IMR-90 (cell line): ENCODE results near the gene MAEA. TPM values are rescaled to one million over a fixed set of nuclear protein-coding genes. Genes with fewer than 3 reads are reported as not detected.

Source experiments
- ATAC-seq: fragments of 200-7000 bp; cut with Tn5 transposase; 2 replicates; pipeline ENCODE4 v1.9.1; 2020; ENCODE audit warnings: low read depth, mild to moderate bottlenecking, moderate library complexity
- BruUV-seq: library from RNA; stranded (reverse); fragments of 400-500 nt; replicated peaks from 2 replicates; lab custom pipeline; 2021; lab: Mats Ljungman, UMichigan
- CTCF ChIA-PET: fragments of 300-600 bp; formaldehyde crosslinking; extraction: SDS; loops from one replicate; lab custom pipeline; 2021; ENCODE audit warnings: antibody characterized with exemption; lab: Yijun Ruan, JAX
- POLR2A ChIA-PET: fragments of 300-600 bp; sonication (Branson Sonifier 250); formaldehyde crosslinking; loops from one replicate; lab custom pipeline; 2022; ENCODE audit warnings: antibody characterized with exemption; ENCODE audit not compliant: unreplicated experiment; lab: Charles Lee
- DNase-seq: peaks from one replicate; pipeline ENCODE4 v3.0.0; 2013
- H2AFZ ChIP-seq: replicated peaks from 2 replicates; pipeline ENCODE3; 2013; ENCODE audit warnings: low read length, mild to moderate bottlenecking; ENCODE audit not compliant: poor library complexity
- H2AK5ac ChIP-seq: 2 replicates; pipeline ENCODE4 v1.6.1; 2013; ENCODE audit warnings: low read depth, low read length, inconsistent platforms
- H2AK9ac ChIP-seq: replicated peaks from 2 replicates; pipeline ENCODE3; 2013; ENCODE audit warnings: mild to moderate bottlenecking, low read depth, low read length, moderate library complexity; ENCODE audit not compliant: poor library complexity
- H2BK120ac ChIP-seq: 2 replicates; pipeline ENCODE4 v1.6.1; 2013; ENCODE audit warnings: low read depth, low read length, inconsistent platforms
- H2BK15ac ChIP-seq: 3 replicates; pipeline ENCODE4 v1.6.1; 2013; ENCODE audit warnings: low read depth, low read length, inconsistent platforms
- H2BK20ac ChIP-seq: 2 replicates; pipeline ENCODE4 v1.6.1; 2013; ENCODE audit warnings: low read depth, mild to moderate bottlenecking, inconsistent platforms, low read length, moderate library complexity
- H2BK5ac ChIP-seq: 2 replicates; pipeline ENCODE4 v1.6.1; 2013; ENCODE audit warnings: mild to moderate bottlenecking, low read depth, low read length, inconsistent platforms; ENCODE audit not compliant: poor library complexity, severe bottlenecking
- H3K14ac ChIP-seq: replicated peaks from 2 replicates; pipeline ENCODE4 v1.6.1; 2013; ENCODE audit warnings: low read depth, low read length, inconsistent platforms
- H3K18ac ChIP-seq: 2 replicates; pipeline ENCODE4 v1.6.1; 2013; ENCODE audit warnings: low read depth, low read length, control low read depth
- H3K23ac ChIP-seq: 2 replicates; pipeline ENCODE4 v1.6.1; 2013; ENCODE audit warnings: low read depth, low read length, inconsistent platforms
- H3K27ac ChIP-seq: 2 replicates; pipeline ENCODE4 v1.5.1; 2013; ENCODE audit warnings: mild to moderate bottlenecking, control low read depth, low read length; ENCODE audit not compliant: insufficient read depth
- H3K27me3 ChIP-seq: 2 replicates; pipeline ENCODE4 v1.6.1; 2013; ENCODE audit warnings: low read length; ENCODE audit not compliant: control insufficient read depth, insufficient read depth
- H3K36me3 ChIP-seq: 2 replicates; pipeline ENCODE4 v1.6.1; 2013; ENCODE audit warnings: low read length, mixed read lengths; ENCODE audit not compliant: control insufficient read depth, insufficient read depth
- H3K4ac ChIP-seq: 2 replicates; pipeline ENCODE4 v1.6.1; 2013; ENCODE audit warnings: low read depth, low read length, inconsistent platforms
- H3K4me1 ChIP-seq: 2 replicates; pipeline ENCODE4 v1.6.1; 2013; ENCODE audit warnings: low read length, mixed read lengths; ENCODE audit not compliant: control insufficient read depth, insufficient read depth
- H3K4me2 ChIP-seq: 2 replicates; pipeline ENCODE4 v1.6.1; 2013; ENCODE audit warnings: low read depth, mild to moderate bottlenecking, control low read depth, low read length, moderate library complexity
- H3K4me3 ChIP-seq: 2 replicates; pipeline ENCODE4 v1.5.1; 2013; ENCODE audit warnings: low read depth, mild to moderate bottlenecking, control low read depth, low read length, moderate library complexity; ENCODE audit not compliant: insufficient read depth
- H3K56ac ChIP-seq: 2 replicates; pipeline ENCODE4 v1.6.1; 2013; ENCODE audit warnings: low read length, inconsistent platforms; ENCODE audit not compliant: insufficient read depth; ENCODE audit errors: extremely low read depth
- H3K79me1 ChIP-seq, 2 experiments: 2 replicates each; pipeline ENCODE4 v1.6.1; 2013; ENCODE audit warnings: low read length in 2 of 2, inconsistent platforms in 1 of 2, low read depth in 1 of 2
- H3K9ac ChIP-seq: 2 replicates; pipeline ENCODE4 v1.6.1; 2013; ENCODE audit warnings: low read depth, low read length, control low read depth
- H3K9me1 ChIP-seq: 2 replicates; pipeline ENCODE4 v1.6.1; 2013; ENCODE audit warnings: low read length, inconsistent platforms; ENCODE audit not compliant: insufficient read depth
- H3K9me3 ChIP-seq: 2 replicates; pipeline ENCODE4 v1.6.1; 2013; ENCODE audit warnings: low read length; ENCODE audit not compliant: control insufficient read depth, insufficient read depth
- H4K20me1 ChIP-seq: 2 replicates; pipeline ENCODE4 v1.6.1; 2013; ENCODE audit warnings: low read length, inconsistent platforms; ENCODE audit not compliant: insufficient read depth
- H4K5ac ChIP-seq: 2 replicates; pipeline ENCODE4 v1.6.1; 2013; ENCODE audit warnings: mild to moderate bottlenecking, low read depth, low read length, control low read depth
- H4K8ac ChIP-seq, 2 experiments: 2 replicates each; pipeline ENCODE4 v1.6.1; 2013; ENCODE audit warnings: low read depth in 2 of 2, low read length in 2 of 2, control low read depth in 1 of 2, inconsistent platforms in 1 of 2
- H4K91ac ChIP-seq: 2 replicates; pipeline ENCODE4 v1.6.1; 2013; ENCODE audit warnings: low read depth, low read length, inconsistent platforms; ENCODE audit not compliant: insufficient read depth
- BHLHE40 ChIP-seq: fragments of 150-350 bp; IDR thresholded peaks from 2 replicates; pipeline ENCODE4 v1.6.1; 2016; ENCODE audit warnings: mild to moderate bottlenecking, low read depth, low read length
- CEBPB ChIP-seq: IDR thresholded peaks from 2 replicates; pipeline ENCODE4 v1.6.1; 2012; ENCODE audit warnings: low read depth, low read length, improper control_type of control experiment
- CHD1 ChIP-seq: IDR thresholded peaks from 2 replicates; pipeline ENCODE4 v1.6.1; 2012; ENCODE audit warnings: low read depth, low read length, improper control_type of control experiment
- CTCF ChIP-seq: conservative IDR thresholded peaks from 2 replicates; pipeline ENCODE4 v1.5.1; 2012; ENCODE audit warnings: mild to moderate bottlenecking, low read depth, low read length, improper control_type of control experiment
- ELK1 ChIP-seq: fragments of 150-350 bp; IDR thresholded peaks from 2 replicates; pipeline ENCODE4 v1.6.1; 2016; ENCODE audit warnings: low read depth, mild to moderate bottlenecking, low read length, moderate library complexity, borderline replicate concordance
- FOS ChIP-seq: fragments of 150-350 bp; IDR thresholded peaks from 2 replicates; pipeline ENCODE4 v1.6.1; 2016; ENCODE audit warnings: low read depth, low read length
- MAFK ChIP-seq: IDR thresholded peaks from 2 replicates; pipeline ENCODE4 v1.6.1; 2012; ENCODE audit warnings: low read depth, low read length, improper control_type of control experiment
- MAZ ChIP-seq: IDR thresholded peaks from 2 replicates; pipeline ENCODE4 v1.6.1; 2012; ENCODE audit warnings: low read depth, mild to moderate bottlenecking, low read length, improper control_type of control experiment, moderate library complexity, borderline replicate concordance
- MXI1 ChIP-seq: IDR thresholded peaks from 2 replicates; pipeline ENCODE4 v1.6.1; 2012; ENCODE audit warnings: low read depth, mild to moderate bottlenecking, low read length, moderate library complexity, borderline replicate concordance
- NFE2L2 ChIP-seq: fragments of 150-350 bp; IDR thresholded peaks from 2 replicates; pipeline ENCODE4 v1.6.1; 2016; ENCODE audit warnings: low read depth, mild to moderate bottlenecking, low read length
- POLR2A ChIP-seq: IDR thresholded peaks from 2 replicates; pipeline ENCODE4 v1.6.1; 2012; ENCODE audit warnings: mild to moderate bottlenecking, low read depth, low read length
- RAD21 ChIP-seq: IDR thresholded peaks from 2 replicates; pipeline ENCODE4 v1.6.1; 2012; ENCODE audit warnings: low read length, improper control_type of control experiment
- RCOR1 ChIP-seq: IDR thresholded peaks from 2 replicates; pipeline ENCODE4 v1.6.1; 2012; ENCODE audit warnings: mild to moderate bottlenecking, low read length, improper control_type of control experiment; ENCODE audit not compliant: insufficient replicate concordance
- RFX5 ChIP-seq: IDR thresholded peaks from 2 replicates; pipeline ENCODE4 v1.8.0; 2012; ENCODE audit warnings: low read depth, mild to moderate bottlenecking, low read length, moderate library complexity
- SMC3 ChIP-seq: fragments of 150-350 bp; IDR thresholded peaks from 2 replicates; pipeline ENCODE4 v1.6.1; 2016; ENCODE audit warnings: low read depth, mild to moderate bottlenecking, antibody characterized with exemption, low read length, moderate library complexity
- USF2 ChIP-seq: fragments of 150-350 bp; IDR thresholded peaks from 2 replicates; pipeline ENCODE4 v1.6.1; 2017; ENCODE audit warnings: mild to moderate bottlenecking, antibody characterized with exemption, low read length, low read depth
- WGBS, 2 experiments: methylation state at CpG; one replicate each; pipeline versions ENCODE4 v1.1.5 to v1.1.7; 2013; ENCODE audit warnings: missing lambda C conversion rate in 2 of 2; ENCODE audit not compliant: insufficient read length in 1 of 2; ENCODE audit errors: extremely low coverage in 2 of 2; 5-methylcytosine and 5-hydroxymethylcytosine counted together
- dilution Hi-C: fragments of 300-500 bp; cut with HindIII; formaldehyde crosslinking; loops from one replicate; pipeline ENCODE4 v1.14.3; 2018; ENCODE audit warnings: low sequenced_read_pairs; ENCODE audit not compliant: unreplicated experiment
- in situ Hi-C: fragments of 300-500 bp; cut with MboI; formaldehyde crosslinking; loops from 3 replicates; pipeline ENCODE4 v1.14.3; 2019; ENCODE audit warnings: low sequenced_read_pairs, inconsistent platforms, mixed read lengths
- intact Hi-C: fragments of 100-400 bp; cut with micrococcal nuclease; formaldehyde crosslinking; loops from 2 replicates; pipeline ENCODE4 v1.10.0; 2022
- polyA plus RNA-seq, 3 experiments: library from polyadenylated mRNA; depleted of rRNA; stranded (reverse); fragments of >200 nt; gene quantifications; 2 replicates each; pipeline ENCODE4 v1.2.3, GENCODE V29; 2012; ENCODE audit warnings: low replicate concordance in 1 of 3
- total RNA-seq: library from RNA; depleted of rRNA; stranded (reverse); fragments of >200 nt; gene quantifications from 2 replicates; pipeline ENCODE4 v1.2.3, GENCODE V29; 2012

Gene MAEA
- total and polyA plus RNA-seq, 2 of the 4 experiments (the other 2 are of a cell fraction), result 61.5 to 108 TPM

- H2AFZ ChIP-seq, result no peak overlapping the region
- no peak for DNase-seq
- no peaks in the 10 kb centered on the region for H3K9me3 ChIP-seq
- peaks cover 62% of the 10 kb centered on the region for H4K20me1 ChIP-seq
- H2BK20ac ChIP-seq, result no peak overlapping the region
- H3K4me2 ChIP-seq, result no peak overlapping the region
- no TSS peak for BruUV-seq
- no peaks in the 10 kb centered on the region for H3K27me3 ChIP-seq
- dilution Hi-C loops (no loop called here), in situ Hi-C loops (no loop called here), intact Hi-C loops (no loop called here)
- H2BK5ac ChIP-seq, result no peak overlapping the region
- H3K4me3 ChIP-seq, result no peak overlapping the region
- H3K79me1 ChIP-seq, result peaks cover 14 to 76% of the 10 kb centered on the region in 2 experiments
- peaks cover 2% of the 10 kb centered on the region; the same call in 1 of the 2 replicates for H3K4me1 ChIP-seq
- no peak overlapping the region for H3K23ac ChIP-seq
- H4K5ac ChIP-seq, result no peak overlapping the region
- H3K9me1 ChIP-seq, result peaks cover 9% of the 10 kb centered on the region; the same call in 1 of the 2 replicates
- ChIA-PET POLR2A (no interaction called here), CTCF (no interaction called here)
- H3K27ac ChIP-seq, result no peak overlapping the region
- peaks cover 26% of the 10 kb centered on the region; the same call in 1 of the 2 replicates for H3K36me3 ChIP-seq
- H3K4ac ChIP-seq, result no peak overlapping the region
- no peak overlapping the region for H3K56ac ChIP-seq
- H4K8ac ChIP-seq, result no peak overlapping the region
- H2AK5ac ChIP-seq, result no peak overlapping the region
- TF ChIP-seq RAD21, result no peak
- TF ChIP-seq CEBPB, result no peak
- no peak for TF ChIP-seq RFX5
- TF ChIP-seq BHLHE40, result no peak
- no peak for TF ChIP-seq CHD1
- no peak for TF ChIP-seq CTCF
- no peak for TF ChIP-seq USF2
- no peak for TF ChIP-seq SMC3
- TF ChIP-seq MAZ, result no peak
- no peak for TF ChIP-seq NFE2L2
- TF ChIP-seq RCOR1, result no peak
- no peak for TF ChIP-seq ELK1
- TF ChIP-seq MAFK, result no peak
- TF ChIP-seq FOS, result no peak
- TF ChIP-seq MXI1, result no peak
- TF ChIP-seq POLR2A, result no peak
- no peak overlapping the region for H4K91ac ChIP-seq
- ATAC-seq, result no peak
- no peak overlapping the region for H2BK120ac ChIP-seq
- no peak overlapping the region for H3K9ac ChIP-seq
- WGBS, 2 experiments, result no CpG with 5 or more reads among the region's 4 CpGs
- no peak overlapping the region for H3K14ac ChIP-seq
- H2BK15ac ChIP-seq, result no peak overlapping the region
- no peak overlapping the region for H3K18ac ChIP-seq
- no peak overlapping the region for H2AK9ac ChIP-seq
These were observed 12.5 kb downstream of the MAEA start for GRCh38 chr4:1302159-1302558.
